GM10266 (cell line): ENCODE data around the gene C1QTNF6.
"Not testable (repeated sequence)": the region's sequence is repeated elsewhere in the genome, so short reads cannot be mapped to it uniquely, and the experiment has no call there.

ENCODE experiments used
- DNase-seq: peaks from one replicate; pipeline ENCODE4 v3.0.0; 2012; ENCODE audit errors: extremely low spot score
- TF ChIP-seq, protein P1 (sequence below): IDR thresholded peaks from 2 replicates; pipeline ENCODE4 v1.5.1; 2012; ENCODE audit warnings: mild to moderate bottlenecking, low read depth; ENCODE audit not compliant: control insufficient read depth, insufficient read depth; ENCODE audit errors: missing control alignments

C1QTNF6 gene

DNA sequence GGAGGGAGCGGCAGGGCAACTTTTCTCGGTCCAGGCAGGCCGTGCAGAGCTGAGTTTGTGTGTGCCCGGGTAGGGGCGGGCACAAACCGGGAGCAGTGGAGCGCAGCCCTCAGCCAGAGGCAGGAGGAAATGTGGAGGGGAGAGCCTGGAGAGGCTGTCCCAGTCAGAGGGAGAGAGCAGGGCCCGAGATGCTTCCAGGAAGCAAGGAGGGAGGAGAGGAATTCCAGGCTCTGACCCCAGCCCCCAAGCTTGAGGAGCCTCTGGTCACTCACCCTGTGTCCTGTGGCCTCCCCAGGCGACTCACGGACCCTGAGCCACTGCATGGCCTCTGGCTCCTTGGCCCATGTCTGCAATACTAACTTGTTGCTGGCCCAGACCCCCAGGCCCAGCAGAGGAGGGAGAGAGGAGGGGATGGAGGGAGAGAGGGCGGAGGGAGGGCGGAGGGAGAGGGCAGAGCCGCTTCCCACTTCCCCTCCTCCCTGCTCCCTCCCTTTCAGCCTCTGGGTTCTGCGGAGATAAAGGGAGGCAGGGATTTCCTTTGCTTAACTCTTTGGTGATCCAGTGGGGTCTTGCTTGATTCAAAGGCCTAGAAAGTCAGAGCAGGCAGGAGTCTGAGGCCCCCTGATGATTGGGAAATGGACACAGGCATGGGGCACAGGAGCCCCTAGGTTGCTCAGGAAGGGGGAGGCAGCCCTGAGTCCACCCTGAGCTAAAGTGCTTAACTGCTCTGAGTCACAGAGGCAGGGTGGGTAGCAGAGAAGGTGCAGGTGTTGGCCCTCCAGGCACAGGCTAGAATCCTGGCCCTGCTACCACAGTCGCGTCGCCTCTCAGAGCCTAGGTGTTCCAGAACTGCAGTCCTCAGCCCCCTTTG, at the start of gene C1QTNF6:
Gene C1QTNF6, minus strand, starts transcription at position 357 of the 871 bp plus-strand sequence. Its CDS starts 34 bp downstream, at position 323.
- TF ChIP-seq, protein P1, sequence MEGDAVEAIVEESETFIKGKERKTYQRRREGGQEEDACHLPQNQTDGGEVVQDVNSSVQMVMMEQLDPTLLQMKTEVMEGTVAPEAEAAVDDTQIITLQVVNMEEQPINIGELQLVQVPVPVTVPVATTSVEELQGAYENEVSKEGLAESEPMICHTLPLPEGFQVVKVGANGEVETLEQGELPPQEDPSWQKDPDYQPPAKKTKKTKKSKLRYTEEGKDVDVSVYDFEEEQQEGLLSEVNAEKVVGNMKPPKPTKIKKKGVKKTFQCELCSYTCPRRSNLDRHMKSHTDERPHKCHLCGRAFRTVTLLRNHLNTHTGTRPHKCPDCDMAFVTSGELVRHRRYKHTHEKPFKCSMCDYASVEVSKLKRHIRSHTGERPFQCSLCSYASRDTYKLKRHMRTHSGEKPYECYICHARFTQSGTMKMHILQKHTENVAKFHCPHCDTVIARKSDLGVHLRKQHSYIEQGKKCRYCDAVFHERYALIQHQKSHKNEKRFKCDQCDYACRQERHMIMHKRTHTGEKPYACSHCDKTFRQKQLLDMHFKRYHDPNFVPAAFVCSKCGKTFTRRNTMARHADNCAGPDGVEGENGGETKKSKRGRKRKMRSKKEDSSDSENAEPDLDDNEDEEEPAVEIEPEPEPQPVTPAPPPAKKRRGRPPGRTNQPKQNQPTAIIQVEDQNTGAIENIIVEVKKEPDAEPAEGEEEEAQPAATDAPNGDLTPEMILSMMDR = no peak
- DNase-seq = no peak

GRCh38 chr22:37235897-37236607, 48.0 kb upstream of the C1QTNF6 start:
- TF ChIP-seq, protein P1 = no peak
- no peak for DNase-seq

- TF ChIP-seq, protein P1 = no peak
- no peak for DNase-seq
These were observed 47.0 kb upstream of the C1QTNF6 start for GRCh38 chr22:37234736-37235711.

DNA sequence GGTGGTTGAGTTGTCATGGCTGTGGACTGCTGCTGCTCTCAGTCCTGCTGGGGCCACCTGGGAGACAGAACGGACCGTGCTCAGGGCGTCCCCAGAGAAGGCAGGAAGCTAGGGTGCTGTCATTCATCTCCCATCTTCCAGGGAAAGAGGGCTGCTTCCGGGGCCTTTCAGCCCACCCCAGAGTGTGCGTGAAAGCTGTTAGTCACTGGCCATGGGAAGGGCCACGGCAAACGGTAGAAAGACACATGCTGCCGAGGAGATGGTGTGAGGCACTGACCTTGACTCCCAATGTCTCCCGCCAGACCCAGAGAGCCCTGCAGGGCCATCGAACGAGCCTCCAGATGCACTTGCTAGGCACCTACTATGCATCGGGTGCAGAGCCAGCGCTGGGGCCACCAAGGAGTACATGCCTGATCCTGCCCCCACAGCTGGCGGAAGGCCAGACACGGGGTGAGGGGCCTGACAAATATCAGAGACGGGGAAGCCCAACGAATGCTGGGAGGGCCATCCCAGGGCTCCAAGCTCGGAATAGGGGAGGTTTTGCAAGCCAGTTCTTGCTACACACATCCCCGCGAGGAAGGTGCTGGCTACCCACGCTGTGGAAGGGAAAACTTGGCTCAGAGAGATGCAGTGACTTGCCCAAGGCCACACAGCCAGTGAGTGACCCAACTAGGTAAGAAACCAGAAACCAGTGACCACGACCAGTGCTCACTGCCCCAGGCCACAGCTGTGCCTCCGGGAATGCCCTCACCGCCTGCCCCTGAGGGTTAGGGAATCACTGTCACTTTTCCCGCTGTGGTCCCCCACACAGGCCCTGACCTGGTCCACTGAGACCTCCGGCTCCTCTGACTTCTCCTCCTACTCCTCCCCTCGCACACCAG, 45.9 kb upstream of the C1QTNF6 start:
- TF ChIP-seq, protein P1 = no peak

DNA sequence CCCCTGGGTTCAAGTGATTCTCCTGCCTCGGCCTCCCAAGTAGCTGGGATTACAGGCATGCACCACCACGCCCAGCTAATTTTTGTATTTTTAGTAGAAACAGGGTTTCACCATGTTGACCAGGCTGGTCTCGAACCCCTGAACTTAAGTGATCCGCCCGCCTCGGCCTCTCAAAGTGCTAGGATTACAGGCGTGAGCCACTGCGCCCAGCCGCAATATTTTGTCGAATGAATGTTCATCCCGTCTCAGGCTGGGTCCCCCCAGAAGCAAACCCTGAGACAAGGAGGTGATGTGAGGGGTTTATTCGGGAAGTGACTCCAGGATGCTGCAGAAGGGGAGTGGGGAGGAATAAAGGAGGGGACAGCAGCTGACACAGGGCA, 45.3 kb upstream of the C1QTNF6 start:
- not testable (repeated sequence) for DNase-seq

More for the DNA sequence above, 45.9 kb upstream of the C1QTNF6 start:
- no peak for DNase-seq

DNA sequence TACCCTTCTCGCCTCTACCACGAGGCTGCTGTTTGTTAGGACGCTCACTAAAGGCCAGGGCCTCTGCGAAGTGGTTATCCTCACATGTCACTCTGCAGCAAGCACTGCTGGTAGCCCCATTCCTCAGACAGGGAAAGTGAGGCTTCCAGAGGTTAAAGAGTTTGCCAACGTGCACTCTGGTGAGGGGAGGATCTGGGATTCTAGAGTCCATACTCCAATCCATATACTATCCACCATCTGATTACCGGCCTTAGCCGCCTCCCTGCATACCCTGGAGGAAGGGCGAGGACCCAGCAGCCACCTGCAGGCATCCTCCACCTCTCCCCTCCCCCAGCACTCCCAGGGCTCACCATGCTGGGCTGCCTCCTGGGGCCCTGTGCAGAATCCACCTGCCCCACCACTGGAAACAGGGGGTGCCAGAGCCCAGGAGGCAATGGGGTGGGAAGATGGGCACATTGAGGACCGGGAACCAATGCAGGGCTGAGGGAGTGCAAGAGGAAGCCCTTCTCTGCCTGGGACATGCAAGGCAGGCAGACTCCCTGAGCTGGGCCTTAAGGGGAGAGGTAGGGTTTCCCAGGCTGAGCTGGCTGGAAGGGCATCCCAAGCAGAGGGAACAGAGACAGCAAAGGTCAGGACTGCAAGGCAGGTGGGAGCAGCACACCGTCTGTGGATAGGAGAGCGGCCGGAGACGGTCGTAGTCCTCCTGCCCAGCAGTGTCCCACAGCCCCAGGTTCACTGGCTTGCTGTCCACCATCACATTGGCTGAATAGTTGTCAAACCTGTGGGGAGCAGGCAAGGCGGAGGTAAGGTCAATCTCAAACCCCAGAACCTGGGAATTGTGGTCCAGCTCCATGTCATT, 44.3 kb upstream of the C1QTNF6 start:
- TF ChIP-seq, protein P1 = no peak
- DNase-seq = no peak
